Glomerular endothelial cell (primary cell): ENCODE results near the gene SLC66A2. TPM values are rescaled to one million over a fixed set of nuclear protein-coding genes. Genes with fewer than 3 reads are reported as not detected.
"Not testable (repeated sequence)": the region's sequence is repeated elsewhere in the genome, so short reads cannot be mapped to it uniquely, and the experiment has no call there.

Experiments
- DNase-seq: peaks from one replicate; pipeline ENCODE4 v3.0.0-alpha.2; 2011; ENCODE audit warnings: low read depth, low spot score; ENCODE audit errors: extremely low read depth
- total RNA-seq: library from RNA; depleted of rRNA; stranded (reverse); fragments of >200 nt; gene quantifications from 2 replicates; pipeline ENCODE4 v1.2.3, GENCODE V29; 2015

The SLC66A2 gene
- total RNA-seq, 1 donor from 2014 or later, result 40.7 TPM

DNA sequence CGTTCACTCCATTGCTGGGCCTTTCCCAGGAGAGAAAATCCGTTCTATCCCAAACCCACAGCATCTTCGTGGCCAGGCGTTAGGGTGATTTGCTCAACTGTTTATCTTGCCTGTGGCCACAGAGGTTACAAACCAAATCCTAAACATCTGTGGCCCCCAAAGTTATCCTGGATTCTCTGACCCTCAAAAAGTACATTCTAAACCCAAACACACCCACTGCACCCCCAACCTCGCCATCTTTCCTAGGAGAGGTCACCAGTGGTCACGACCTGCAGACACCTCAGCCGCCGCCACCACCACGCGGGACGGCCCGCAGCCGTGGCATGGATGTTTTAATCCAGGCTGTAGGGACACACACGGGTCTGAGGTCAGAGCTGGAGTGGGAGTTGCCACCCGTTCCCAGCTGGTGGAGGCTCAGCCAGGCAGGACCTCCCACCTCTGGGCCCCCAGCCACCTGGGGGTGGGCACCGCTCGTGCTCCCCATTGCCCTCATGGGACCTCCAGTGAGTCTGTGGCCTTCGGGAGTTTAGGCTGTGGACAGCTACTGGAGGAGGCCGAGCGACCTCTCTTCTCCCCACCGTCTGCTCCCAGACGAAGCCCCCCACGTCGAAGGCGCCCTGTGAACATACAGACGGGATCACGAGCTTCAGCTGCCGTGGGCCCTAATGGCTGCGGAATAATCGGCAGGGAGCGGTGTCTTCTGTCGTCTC lies 81.7 kb downstream of the SLC66A2 start:
- DNase-seq, result no peak

DNA sequence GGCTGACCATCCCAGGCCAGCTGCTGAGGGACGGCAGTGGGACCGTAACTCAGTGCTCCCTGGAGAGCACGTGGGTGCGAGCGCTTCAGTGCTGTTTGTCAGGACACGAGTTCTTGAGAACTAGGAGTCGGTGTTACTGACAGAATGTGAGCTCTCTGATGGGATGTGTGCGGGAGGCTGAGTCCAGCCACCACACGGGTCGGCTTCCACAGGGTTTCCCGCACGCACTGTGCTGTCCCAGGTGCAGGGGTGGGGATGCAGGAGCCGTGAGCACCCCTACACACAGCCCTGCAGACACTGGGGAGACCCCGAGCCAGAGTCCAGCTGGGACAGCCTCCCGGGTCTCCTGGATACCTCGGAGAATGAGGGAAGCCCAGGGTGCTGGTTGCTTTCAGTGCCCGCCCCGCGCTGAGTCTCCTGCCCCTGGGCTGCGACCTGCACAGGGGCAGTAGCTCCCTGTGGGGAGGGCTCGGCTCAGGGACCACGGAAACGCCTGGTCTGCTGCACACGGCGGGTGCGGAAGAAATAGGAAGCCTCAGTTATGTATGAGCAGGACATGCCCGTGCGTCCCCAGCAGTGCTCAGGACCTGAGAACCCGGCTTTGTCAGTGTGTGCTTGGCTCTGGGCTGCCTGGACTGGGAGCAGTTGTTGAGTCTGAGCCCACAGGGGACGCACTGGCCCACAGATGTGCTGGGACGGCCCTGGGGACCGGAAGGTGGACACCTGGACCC lies 82.5 kb downstream of the SLC66A2 start:
- DNase-seq, result no peak

DNA sequence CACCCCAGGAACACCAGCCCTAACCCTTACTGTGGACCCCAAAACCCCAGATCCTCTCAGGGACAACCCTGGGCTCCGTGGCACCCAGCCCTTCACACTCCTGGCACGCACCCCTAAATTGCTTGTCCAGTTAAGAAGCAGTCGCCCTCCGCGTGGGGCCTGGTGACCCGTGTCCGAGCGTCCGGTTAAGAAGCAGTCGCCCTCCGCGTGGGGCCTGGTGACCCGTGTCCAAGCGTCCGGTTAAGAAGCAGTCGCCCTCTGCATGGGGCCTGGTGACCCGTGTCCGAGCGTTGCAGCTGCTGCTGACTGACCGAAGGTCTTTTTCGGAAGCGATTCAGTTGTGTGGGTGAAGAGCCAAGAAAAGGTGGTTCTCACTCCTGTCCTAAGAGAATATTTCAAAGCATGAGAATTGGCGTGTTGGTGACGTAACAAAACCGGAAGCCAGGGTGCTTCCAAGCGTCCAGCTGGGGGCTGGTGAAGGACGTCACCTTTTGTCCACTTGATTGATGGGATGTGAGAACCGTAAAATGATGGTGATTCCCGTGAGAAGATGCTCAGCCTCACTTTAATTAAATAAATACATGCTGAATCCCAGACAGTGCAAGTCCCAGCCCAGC lies 83.2 kb downstream of the SLC66A2 start:
- DNase-seq, result no peak

DNA sequence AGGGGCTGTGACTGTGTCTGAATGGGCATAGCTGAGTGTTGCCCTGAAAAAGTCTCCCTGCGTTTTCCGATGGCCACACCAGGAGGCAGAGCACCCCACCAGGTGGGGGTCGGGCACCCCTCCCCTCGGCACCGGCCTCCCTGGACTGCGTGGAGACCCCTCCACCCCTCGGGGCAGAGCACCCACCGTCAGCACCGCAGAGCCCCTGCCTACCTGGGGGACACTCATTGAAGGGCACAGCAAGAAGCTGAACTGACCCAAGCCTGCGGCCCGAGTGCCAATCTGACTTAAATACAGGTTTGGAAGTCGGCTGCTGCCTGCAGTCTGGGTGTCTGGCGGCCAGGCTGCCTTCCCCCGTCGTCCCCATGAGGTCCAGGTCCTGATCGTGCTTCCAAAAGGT lies 83.8 kb downstream of the SLC66A2 start:
- no peak for DNase-seq

DNA sequence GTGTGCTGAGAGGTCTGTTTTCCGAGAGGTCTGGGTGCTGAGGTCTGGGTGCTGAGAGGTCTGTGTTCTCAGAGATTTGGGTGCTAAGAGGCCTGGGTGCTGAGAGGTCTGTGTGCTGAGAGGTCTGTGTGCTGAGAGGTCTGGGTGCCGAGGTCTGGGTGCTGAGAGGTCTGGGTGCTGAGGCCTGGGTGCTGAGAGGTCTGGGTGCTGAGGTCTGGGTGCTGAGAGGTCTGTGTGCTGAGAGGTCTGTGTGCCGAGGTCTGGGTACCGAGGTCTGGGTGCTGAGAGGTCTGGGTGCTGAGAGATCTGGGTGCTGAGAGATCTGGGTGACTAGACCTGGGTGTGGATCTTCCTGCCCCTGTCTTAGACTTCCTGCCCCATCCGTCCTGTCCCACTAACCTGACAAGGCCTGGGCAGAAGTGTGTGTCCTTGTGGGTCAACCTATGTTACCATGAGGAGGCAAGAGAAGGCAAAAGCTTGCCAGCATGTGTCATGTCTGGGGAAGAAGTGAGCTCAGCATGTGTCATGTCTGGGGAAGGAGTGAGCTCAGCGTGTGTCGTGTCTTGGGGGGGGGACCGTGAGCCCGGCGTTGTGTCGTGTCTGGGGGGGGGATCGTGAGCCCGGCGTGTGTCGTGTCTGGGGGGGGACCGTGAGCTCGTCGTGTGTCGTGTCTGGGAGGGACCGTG lies 84.4 kb downstream of the SLC66A2 start:
- DNase-seq, result no peak

DNA sequence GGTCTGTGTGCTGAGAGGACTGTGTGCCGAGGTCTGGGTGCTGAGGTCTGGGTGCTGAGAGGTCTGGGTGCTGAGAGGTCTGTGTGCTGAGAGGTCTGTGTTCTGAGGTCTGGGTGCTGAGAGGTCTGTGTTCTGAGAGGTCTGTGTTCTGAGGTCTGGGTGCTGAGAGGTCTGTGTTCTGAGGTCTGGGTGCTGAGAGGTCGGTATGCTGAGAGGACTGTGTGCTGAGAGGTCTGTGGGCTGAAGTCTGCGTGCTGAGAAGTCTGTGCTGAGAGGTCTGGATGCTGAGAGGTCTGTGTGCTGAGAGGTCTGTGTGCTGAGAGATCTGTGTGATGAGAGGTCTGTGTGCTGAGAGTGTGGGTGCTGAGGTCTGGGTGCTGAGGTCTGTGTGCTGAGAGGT lies 85.5 kb downstream of the SLC66A2 start:
- DNase-seq, result not testable (repeated sequence)

DNA sequence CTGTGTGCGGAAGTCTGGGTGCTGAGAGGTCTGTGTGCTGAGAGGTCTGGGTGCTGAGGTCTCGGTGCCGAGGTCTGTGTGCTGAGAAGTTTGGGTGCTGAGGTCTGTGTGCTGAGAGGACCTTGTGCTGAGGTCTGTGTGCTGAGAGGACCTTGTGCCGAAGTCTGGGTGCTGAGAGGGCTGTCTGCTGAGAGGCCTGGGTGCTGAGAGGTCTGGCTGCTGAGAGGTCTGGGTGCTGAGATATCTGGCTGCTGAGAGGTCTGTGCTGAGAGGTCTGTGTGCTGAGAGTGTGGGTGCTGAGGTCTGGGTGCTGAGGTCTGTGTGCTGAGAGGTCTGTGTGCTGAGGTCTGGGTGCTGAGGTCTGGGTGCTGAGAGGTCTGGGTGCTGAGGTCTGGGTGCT lies 86.5 kb downstream of the SLC66A2 start:
- not testable (repeated sequence) for DNase-seq

DNA sequence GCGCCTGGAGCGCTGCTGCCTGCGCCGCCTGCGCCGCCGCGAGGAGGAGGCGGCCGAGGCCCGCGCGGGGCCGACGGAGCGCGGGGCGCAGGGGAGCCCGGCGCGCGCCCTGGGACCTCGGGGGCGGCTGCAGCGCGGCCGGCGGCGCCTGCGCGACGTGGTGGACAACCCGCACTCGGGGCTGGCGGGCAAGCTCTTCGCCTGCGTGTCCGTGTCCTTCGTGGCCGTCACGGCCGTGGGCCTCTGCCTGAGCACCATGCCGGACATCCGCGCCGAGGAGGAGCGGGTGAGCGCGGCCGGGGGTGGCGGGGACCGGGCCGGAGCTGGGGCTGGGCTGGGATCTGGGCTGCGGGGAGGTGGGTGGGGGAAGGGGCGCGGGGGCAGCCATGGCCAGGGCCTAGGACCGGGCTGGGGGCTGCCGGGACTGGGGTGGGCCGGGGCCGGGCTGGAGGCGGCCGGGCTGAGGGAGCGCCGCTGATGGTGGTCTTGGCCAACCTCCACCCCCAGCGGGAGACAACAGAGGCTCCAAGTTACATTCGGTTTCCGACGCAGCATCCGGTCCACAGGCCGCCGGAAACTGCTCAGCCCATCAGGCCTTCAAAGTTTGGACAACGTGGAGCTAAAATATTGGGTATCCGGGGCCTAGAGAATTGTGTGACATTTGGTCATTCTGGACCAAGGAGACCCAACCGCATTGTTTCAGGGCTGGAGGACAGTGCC lies 87.3 kb downstream of the SLC66A2 start:
- DNase-seq, result no peak

DNA sequence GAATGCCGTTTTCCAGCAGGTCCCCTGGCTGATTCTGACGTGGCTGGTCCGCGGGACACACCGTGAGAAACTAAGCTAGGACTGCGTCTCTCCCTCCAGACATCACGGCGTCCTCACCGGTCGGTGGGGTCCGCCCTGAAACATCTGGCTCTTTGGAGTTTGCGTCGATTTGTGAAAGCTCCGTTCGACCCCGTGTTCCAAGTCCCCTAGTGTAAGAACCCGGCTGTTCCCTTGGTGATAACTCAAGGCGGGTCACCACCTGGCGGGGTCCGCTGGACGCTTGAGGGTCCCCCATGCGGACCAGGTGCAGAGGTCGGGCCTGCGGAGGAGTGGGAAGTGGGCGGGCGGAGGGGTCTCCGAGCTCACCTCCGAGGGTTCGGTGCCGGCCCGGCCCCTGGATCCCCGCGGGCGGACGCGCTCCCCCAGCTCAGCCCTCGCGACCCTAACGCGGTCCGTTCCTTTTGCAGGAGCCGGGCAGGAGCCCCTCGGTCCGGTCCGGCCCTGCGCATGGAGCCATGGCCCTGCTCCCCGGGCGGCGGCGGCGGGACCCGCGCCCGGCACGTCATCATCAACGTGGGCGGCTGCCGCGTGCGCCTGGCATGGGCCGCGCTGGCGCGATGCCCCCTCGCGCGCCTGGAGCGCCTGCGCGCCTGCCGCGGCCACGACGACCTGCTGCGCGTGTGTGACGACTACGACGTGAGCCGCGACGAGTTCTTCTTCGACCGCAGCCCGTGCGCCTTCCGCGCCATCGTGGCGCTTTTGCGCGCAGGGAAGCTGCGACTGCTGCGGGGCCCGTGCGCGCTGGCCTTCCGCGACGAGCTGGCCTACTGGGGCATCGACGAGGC lies 88.1 kb downstream of the SLC66A2 start:
- DNase-seq, result no peak

DNA sequence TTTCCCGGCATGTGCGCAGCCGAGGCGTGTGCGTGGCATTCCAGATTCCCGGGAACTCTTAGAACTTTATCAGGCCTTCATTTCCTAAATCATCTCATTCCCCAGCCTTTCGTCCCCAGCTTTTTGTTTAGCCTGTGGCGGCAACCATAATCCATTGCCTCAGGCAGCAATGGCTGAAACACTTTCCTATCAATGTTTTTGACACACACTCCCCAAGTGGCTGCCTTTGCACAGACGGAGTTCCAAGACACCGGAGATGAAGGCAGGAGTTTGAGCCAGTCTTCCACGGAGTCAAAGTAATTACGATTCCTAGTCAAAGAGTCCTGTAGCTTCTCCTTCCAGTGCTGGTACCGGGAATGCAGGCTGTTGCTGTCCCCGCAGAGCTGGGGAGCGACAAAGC lies 88.9 kb downstream of the SLC66A2 start:
- DNase-seq, result no peak

DNA sequence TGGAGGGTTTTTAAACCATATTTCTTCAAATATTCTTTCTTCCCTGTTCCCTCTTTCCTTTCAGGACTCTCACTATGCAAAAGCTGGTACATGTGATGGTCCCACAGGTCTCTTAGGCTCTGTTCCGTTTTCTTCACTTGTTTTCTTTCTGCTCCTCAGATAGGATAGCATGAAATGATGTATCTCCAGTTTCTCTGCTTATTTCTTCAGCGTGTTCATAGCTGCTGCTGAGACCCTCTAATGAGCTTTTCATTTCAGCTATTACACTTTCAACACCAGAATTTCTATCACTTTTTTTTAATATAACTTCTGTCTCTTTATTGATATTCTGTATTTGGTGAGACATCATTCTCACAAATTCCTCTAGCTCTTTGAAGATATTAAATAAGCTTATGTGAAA lies 89.8 kb downstream of the SLC66A2 start:
- no peak for DNase-seq

DNA sequence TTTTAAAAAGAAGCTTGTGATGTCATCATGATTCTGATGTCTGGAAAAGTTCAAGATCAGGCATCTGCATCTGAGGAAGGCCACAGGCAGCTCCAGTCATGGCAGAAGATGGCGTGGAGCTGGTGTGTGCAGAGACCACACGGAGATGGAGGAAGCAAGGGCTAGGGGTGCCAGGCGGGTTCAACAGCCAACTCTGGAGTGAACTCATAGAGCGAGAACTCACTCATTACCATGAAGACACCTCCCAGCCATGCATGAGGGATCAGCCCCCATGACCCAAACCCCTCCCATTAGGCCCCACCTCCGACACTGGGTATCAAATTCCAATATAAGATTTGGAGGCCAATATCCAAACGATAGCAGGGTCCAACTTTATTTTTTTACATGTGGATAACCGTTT lies 92.1 kb downstream of the SLC66A2 start:
- no peak for DNase-seq

DNA sequence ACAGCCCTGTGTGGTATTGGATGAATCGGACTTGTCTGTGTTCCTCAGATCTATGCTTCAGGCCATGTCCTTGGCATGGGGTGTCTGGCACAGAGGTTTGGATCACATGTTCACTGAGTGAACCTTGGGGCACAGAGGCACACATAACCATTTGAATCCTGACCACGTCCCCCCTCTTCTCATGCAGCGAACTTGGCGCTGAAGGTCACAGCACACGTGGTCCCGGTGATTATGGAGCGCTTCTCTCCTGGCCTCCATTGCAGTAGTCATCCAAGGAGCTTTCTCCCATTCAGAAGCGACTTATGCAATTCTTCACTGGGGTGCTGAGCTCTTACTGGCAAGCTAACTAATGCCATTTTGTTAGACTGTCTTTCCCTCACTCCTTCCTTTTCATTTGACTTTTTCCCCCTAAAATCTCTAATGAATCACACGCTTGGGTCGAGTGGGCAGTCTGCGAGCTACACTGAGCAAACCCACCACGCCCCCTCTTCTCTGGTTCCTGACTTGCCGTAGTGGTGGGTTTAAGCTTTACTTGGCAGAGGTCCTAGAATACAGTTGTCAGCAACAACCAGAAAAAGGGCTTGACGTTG lies 94.3 kb downstream of the SLC66A2 start:
- DNase-seq, result no peak

DNA sequence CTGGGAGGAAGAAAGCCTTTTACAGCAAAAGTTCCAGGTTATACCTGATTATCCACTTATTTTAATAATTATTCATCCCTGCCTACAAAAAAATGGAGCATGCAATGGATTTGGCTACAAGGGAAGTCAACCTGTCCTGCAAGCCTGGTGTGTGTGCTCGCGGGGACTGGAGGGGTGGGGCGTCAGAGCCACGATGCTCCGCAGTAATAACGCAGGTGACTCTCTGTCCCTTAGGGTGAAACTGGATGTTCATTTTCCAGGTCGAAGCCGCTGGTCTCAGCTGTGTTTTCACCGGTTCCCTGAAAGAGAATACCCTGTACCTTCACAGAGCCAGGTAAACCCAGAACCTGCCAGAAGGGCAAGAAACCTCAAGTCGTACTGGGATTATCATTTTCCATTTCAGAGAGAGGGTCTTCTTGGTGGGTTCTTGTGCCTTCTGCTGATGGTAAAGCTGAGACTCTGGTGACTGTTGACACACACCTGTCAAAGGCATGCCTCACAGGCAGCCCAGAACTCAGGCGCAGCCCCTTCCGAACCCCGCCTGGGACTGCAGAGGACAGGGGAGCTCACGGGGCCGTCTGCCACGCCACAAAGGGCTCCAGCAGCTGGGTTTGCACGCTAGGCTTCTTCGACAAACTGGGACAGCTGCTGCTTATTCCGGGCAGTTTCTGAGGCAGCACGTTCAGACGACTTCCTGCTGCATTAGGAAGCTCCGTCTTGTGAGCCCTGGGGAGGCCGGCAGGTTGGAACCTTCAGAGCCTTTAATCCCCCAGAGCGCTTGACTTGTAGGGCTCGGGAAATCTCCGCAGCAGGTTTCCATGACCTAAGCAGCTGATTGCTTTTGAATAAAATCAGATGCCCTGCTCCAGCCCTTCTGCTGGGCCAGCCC lies 95.1 kb downstream of the SLC66A2 start:
- DNase-seq, result no peak

DNA sequence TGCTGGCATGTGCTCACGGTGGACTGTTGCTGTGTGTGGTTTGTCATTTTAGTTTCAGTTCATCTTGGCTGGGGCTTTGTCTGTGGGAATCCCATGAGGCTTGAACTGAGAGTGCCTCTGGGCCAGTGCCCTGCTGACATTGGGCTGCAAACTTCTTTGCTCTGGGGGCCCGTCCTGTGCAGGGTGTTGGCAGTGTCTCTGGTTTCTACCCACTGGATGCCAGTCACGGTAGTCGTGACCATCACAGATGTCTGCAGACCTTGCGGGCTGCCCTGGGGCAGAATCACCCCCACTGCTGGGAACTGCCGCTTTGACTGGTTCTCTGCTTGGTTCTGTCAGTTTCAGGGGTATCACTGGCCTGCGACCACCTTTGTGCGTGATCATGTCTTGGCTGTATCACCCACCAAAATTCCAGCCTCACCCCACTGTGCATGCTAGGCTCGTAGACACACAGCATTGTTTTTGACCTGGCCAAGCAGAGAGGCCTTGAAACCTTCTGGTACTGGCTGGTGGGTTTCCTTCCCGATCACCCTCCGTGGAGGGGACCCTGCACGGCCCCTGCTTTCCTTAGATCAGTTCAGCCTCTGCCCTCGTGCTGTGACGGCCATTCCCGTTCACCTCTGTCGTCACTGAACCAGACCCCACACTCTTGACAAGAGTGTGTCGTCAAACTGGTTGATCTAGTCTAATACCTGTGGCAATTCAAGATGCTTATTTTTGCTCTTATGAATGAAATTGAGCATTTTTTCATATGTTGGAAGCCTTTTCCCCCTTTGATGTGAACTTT lies 96.1 kb downstream of the SLC66A2 start:
- no peak for DNase-seq

DNA sequence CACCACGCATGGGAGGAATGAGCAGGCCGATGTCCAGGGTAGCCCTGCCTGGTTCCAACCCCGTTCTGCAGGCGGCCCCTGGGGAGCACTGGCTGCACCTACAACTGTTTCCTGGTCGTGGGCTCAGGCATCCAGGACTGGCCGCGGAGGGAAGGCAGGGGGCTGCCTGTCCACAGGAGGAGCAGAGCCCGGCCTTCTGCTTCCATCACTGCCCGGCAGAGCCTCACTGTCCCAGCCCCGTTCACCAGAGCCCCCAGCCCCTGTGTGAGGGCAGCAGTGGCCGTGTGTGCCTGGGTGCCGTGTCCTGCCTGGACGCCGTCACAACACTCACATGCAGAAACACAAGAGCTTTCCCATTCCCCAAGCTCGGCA lies 97.5 kb downstream of the SLC66A2 start:
- no peak for DNase-seq

DNA sequence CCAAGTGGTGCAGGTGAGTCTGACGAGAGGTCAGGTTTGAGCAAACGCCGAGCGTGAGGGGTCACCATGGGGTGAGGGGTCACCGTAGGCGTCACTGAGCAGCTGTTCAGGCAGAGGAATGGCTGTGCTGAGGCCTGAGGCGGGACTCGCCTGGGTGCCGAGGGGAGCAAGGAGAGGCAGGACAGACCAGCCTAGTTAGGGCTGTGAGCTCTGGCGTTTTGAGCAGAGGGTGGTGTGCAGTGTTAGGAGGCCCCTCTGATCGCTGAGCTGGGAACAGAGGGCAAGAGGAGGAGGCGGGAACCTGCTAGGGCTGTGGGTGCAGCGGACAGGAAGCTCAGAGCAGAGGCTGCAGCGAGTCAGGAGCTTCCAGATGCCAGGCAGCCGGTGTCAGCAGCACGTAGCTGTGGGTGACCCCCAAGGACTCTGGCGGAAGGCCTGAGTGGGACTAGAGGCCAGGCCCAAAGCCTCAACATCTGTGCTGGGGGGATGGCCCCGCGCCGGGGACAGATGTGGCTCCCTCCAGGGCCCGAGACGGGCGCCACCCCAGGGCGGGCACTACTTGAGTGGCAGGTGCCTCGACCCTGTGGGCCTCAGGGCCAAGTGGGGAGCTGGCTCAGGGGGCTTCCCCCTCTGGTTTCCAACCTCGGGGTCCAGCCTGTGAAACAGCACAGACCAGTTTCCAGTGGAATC lies 98.0 kb downstream of the SLC66A2 start:
- no peak for DNase-seq
